Effector CD4-positive, alpha-beta T cell (primary cell): ENCODE results near the gene ELF5.

Experiments
- DNase-seq: peaks from one replicate; pipeline ENCODE4 v3.0.0-alpha.2; 2020

The ELF5 gene

GRCh38 chr11:34490304-34490703, 23.3 kb downstream of the ELF5 start:
- no peak for DNase-seq

- DNase-seq: no peak
Measured at GRCh38 chr11:34488855-34489557, 24.6 kb downstream of the ELF5 start.

- DNase-seq: no peak
Measured at GRCh38 chr11:34487430-34487829, 26.2 kb downstream of the ELF5 start.

- no peak for DNase-seq
Measured at GRCh38 chr11:34483106-34483874, 30.3 kb downstream of the ELF5 start.

- DNase-seq: no peak
Measured at GRCh38 chr11:34481307-34481706, 32.3 kb downstream of the ELF5 start.

- no peak for DNase-seq
Measured at GRCh38 chr11:34480314-34480713, 33.3 kb downstream of the ELF5 start.

GRCh38 chr11:34478845-34479663, 34.5 kb downstream of the ELF5 start:
- no peak for DNase-seq

- DNase-seq: no peak
Measured at GRCh38 chr11:34476849-34477248, 36.7 kb downstream of the ELF5 start.

- no peak for DNase-seq
Measured at GRCh38 chr11:34475656-34476055, 37.9 kb downstream of the ELF5 start.

GRCh38 chr11:34473603-34474169, 39.9 kb downstream of the ELF5 start:
- DNase-seq: no peak

GRCh38 chr11:34468209-34468841, 45.3 kb downstream of the ELF5 start:
- DNase-seq: no peak

- DNase-seq: no peak
Measured at GRCh38 chr11:34466802-34467488, 46.6 kb downstream of the ELF5 start.

GRCh38 chr11:34464591-34465051, 49.0 kb downstream of the ELF5 start:
- DNase-seq: no peak

GRCh38 chr11:34461215-34461614, 52.4 kb downstream of the ELF5 start:
- DNase-seq: no peak

GRCh38 chr11:34460278-34460677, 53.3 kb downstream of the ELF5 start:
- no peak for DNase-seq

- no peak for DNase-seq
Measured at GRCh38 chr11:34459507-34460162, 54.0 kb downstream of the ELF5 start.

GRCh38 chr11:34458525-34458924, 55.1 kb downstream of the ELF5 start:
- DNase-seq: no peak

GRCh38 chr11:34457607-34458006, 56.0 kb downstream of the ELF5 start:
- DNase-seq: no peak

- no peak for DNase-seq
Measured at GRCh38 chr11:34454308-34455032, 59.1 kb downstream of the ELF5 start.

GRCh38 chr11:34451053-34451452, 62.5 kb downstream of the ELF5 start:
- no peak for DNase-seq

- no peak for DNase-seq
Measured at GRCh38 chr11:34449013-34449412, 64.6 kb downstream of the ELF5 start.
